Nephron progenitor cell (in vitro differentiated cells): Measurements from ENCODE around the gene ZBTB7B.

ENCODE experiments used
- DNase-seq: peaks from one replicate; pipeline ENCODE4 v3.0.0; 2021
- H3K27ac Mint-ChIP-seq: 2 replicates; pipeline ENCODE4 v1.8.0; 2021; ENCODE audit warnings: mild to moderate bottlenecking, moderate library complexity, mixed read lengths
- H3K27me3 Mint-ChIP-seq: 2 replicates; pipeline ENCODE4 v1.8.0; 2021; ENCODE audit warnings: mild to moderate bottlenecking, low read depth, mixed read lengths; ENCODE audit not compliant: poor library complexity
- H3K36me3 Mint-ChIP-seq: 2 replicates; pipeline ENCODE4 v1.8.0; 2021; ENCODE audit warnings: low read depth, mixed read lengths
- H3K4me1 Mint-ChIP-seq: 2 replicates; pipeline ENCODE4 v1.8.0; 2021; ENCODE audit warnings: mixed read lengths
- H3K4me3 Mint-ChIP-seq: 2 replicates; pipeline ENCODE4 v1.8.0; 2021; ENCODE audit warnings: mild to moderate bottlenecking, moderate library complexity, mixed read lengths
- H3K9me3 Mint-ChIP-seq: 2 replicates; pipeline ENCODE4 v1.8.0; 2021; ENCODE audit warnings: mild to moderate bottlenecking, moderate library complexity, mixed read lengths
- CTCF ChIP-seq: fragments of 200-600 bp; sonication (generic); IDR thresholded peaks from 2 replicates; pipeline ENCODE4 v1.5.0; 2021; ENCODE audit warnings: antibody characterized with exemption

ZBTB7B gene

GRCh38 chr1:154964359-154964758 is 38.2 kb upstream of the ZBTB7B start:
- H3K27ac Mint-ChIP-seq = peak overlapping the region; percentile 78
- no peak overlapping the region for H3K4me3 Mint-ChIP-seq
- no peaks in the 10 kb centered on the region for H3K9me3 Mint-ChIP-seq
- H3K36me3 Mint-ChIP-seq = peaks cover 42% of the 10 kb centered on the region
- no peaks in the 10 kb centered on the region for H3K27me3 Mint-ChIP-seq
- H3K4me1 Mint-ChIP-seq = peaks cover 56% of the 10 kb centered on the region
- TF ChIP-seq CTCF = no peak
- DNase-seq = no peak

- Mint-ChIP-seq H3K9me3 (no peaks in the 10 kb centered on the region), H3K36me3 (peaks cover 42% of the 10 kb centered on the region), H3K4me1 (peaks cover 57% of the 10 kb centered on the region), H3K27me3 (no peaks in the 10 kb centered on the region), H3K4me3 (no peak overlapping the region), H3K27ac (no peak overlapping the region)
- TF ChIP-seq CTCF = no peak
- no peak for DNase-seq
Observed at GRCh38 chr1:154966111-154966510, 36.5 kb upstream of the ZBTB7B start.

DNA sequence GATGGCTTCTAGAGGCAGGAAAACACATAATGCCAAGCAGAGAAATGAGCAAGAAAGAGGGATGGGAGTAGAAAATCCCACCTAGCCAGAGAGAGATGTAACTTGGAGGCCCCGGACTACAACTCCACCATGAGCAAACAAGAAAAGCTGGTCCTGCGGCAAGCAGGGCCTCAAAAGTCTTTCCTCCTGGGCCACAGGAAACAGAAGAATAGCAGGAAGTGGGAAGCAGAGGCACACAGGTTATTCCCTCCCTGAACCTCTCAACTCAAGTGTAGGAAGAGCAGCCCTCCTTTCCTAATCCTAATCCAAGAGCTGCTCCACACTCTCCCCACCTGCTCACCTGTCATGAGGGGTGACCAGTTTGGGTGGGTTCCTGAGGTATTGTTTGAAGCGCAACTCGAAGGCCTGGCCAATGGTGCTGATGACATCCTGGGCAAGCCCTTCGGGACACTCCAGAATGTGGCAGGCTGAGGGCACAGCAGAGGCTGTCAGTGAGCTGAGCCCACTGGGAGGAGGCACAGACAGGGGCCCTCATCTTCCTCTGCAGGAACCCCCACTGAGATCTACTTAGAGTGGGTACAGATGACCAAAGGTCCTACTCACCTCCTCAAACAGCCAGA is 35.2 kb upstream of the ZBTB7B start:
- peaks cover 62% of the 10 kb centered on the region for H3K4me1 Mint-ChIP-seq
- DNase-seq = no peak
- peaks cover 42% of the 10 kb centered on the region for H3K36me3 Mint-ChIP-seq
- H3K9me3 Mint-ChIP-seq = no peaks in the 10 kb centered on the region
- no peak for TF ChIP-seq CTCF
- no peaks in the 10 kb centered on the region for H3K27me3 Mint-ChIP-seq
- H3K4me3 Mint-ChIP-seq = peak overlapping the region; percentile 88
- H3K27ac Mint-ChIP-seq = peak overlapping the region; percentile 85

DNA sequence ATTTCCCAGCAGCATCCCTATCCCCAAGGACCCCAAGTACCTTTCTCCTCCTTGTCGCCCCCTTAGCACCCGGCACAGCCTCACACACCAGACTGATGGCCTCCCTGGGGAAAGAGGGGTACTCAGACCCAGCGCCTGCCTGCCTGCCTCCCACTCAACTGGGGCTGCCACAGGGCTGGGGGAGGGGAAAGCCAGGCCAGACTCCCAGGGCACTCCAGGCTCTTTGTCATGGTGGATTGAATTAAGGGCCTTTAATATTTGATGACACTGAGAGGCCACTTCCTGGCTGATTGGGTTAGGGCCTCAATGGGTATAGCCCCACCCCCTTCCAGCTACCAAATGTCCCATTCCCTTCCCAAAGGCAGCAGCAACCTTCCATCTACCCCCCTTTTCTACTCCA is 33.9 kb upstream of the ZBTB7B start:
- Mint-ChIP-seq H3K4me3 (peak overlapping the region; percentile 88), H3K36me3 (peaks cover 39% of the 10 kb centered on the region), H3K4me1 (peaks cover 57% of the 10 kb centered on the region), H3K27me3 (no peaks in the 10 kb centered on the region), H3K27ac (peak overlapping the region; percentile 85), H3K9me3 (no peaks in the 10 kb centered on the region)
- TF ChIP-seq CTCF = no peak
- no peak for DNase-seq

DNA sequence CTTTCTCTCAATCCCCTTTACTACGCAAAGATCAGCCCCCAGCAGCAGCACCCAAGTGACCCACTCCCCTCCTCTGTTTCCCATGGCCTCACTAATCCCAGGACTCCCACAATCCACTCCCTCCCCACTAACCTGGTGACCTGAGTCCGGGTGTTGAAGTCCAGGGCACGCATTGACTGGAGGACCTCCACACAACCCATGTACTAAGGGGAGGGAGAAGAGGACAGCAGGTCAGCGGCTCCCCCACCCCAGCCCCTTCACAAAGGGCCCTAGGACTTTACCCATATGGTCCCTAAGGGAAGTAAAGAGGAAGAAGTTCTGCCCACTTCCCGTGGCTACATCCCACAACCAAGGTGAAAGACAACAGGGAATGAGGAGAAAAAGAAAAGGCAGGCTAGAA is 33.4 kb upstream of the ZBTB7B start:
- Mint-ChIP-seq H3K36me3 (peaks cover 34% of the 10 kb centered on the region), H3K9me3 (no peaks in the 10 kb centered on the region), H3K27me3 (no peaks in the 10 kb centered on the region), H3K4me3 (peak overlapping the region; percentile 88), H3K27ac (peak overlapping the region; percentile 69), H3K4me1 (peaks cover 52% of the 10 kb centered on the region)
- TF ChIP-seq CTCF = no peak
- no peak for DNase-seq

DNA sequence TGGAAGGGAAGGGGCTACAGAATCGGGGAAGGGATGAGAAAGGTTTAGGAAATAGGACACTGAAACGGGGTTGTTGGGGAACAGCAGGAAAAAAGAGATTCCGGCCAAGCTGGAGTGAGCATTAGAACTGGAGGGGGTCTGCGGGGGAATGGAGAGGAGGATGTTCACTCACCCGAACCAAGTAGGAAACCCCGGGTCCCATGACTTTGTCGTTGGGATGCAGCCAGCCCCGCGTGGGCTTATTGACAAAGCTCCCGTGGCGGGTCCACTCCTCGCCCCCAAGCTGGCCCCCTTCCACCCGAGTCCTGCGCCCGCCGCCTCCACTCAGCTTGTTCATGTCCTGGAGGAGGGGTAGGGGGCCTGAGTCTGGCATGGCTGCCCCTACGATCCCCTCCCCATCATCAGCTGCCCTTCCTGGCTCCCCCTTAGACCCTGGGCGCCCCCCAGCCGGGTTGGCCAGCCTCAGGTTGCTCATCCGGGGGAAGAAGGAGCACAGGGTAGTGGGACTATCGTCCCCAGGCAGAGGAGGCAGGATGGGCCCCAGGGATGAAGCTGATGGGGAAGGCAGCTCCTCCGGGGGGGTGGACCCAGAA is 32.6 kb upstream of the ZBTB7B start:
- peaks cover 29% of the 10 kb centered on the region for H3K36me3 Mint-ChIP-seq
- TF ChIP-seq CTCF = no peak
- no peaks in the 10 kb centered on the region for H3K9me3 Mint-ChIP-seq
- DNase-seq = no peak
- H3K4me1 Mint-ChIP-seq = peaks cover 52% of the 10 kb centered on the region
- H3K4me3 Mint-ChIP-seq = peak overlapping the region; percentile 88
- no peaks in the 10 kb centered on the region for H3K27me3 Mint-ChIP-seq
- peak overlapping the region; percentile 69 for H3K27ac Mint-ChIP-seq
